Cardiac fibroblast (primary cell): ENCODE results near the gene ZNF813.
A peak's percentile ranks its signal among the peaks of the same experiment; 100 is the strongest.
"Not testable (repeated sequence)": the region's sequence is repeated elsewhere in the genome, so short reads cannot be mapped to it uniquely, and the experiment has no call there.

Source experiments
- DNase-seq, 2 donors: peaks; one replicate each; pipeline versions ENCODE4 v3.0.0 to v3.0.0-alpha.2; 2010; ENCODE audit warnings: low read depth in 2 of 2
- H3K4me3 ChIP-seq, 2 donors: replicated peaks in 1 of 2; 1 replicate in 1 of 2; 2 replicates in 1 of 2; pipeline ENCODE4 v1.5.1; 2011; ENCODE audit warnings: low read depth in 2 of 2, low read length in 2 of 2, mild to moderate bottlenecking in 2 of 2, moderate library complexity in 1 of 2
- TF ChIP-seq, protein P1 (sequence below): IDR thresholded peaks from one replicate; pipeline ENCODE4 v1.5.1; 2011; ENCODE audit warnings: low read depth, mild to moderate bottlenecking, low read length, inconsistent platforms

The ZNF813 gene

DNA sequence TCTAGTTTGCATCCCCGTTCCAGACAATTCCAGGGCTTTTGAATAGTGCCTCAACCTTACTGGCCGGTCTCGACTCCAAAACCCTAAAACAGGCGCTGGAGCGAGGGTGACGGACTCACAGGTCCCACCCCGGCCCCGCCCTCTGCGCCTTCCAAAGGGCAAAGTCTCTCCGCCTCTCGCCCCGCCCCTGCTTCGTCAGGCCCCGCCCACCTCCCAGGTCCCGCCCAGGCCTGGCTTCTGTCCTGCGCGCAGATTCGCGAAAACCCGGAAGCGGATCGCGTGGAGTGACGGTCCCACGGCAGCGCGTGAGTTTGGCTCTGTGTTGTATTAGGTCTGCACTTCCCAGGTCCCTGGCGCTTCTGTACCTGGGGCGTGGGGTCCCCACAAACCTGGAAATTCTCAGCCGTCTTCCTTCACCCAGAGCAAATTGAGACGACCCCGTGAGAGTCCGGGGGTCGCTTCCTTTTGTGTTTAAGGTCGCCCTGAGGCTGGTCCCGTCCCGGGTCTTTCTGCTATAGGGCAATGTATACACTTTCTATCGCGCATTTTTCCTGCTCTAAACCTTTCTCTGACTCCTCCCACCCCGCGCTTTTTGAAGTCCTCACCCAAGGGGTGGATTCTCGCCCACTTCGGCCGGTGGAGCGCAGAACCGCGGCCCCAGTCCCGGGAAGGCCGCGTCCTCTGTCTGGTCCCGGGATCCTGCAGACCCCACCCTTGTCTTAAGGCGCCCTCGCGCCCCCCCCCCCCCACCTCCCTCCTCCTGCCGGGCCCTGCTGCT is at the start of gene ZNF813:
Gene ZNF813 (plus strand): TSS at position 249 of the 778 bp plus-strand sequence. CDS start 16,090 bp downstream, outside the sequence.
- TF ChIP-seq, protein P1, sequence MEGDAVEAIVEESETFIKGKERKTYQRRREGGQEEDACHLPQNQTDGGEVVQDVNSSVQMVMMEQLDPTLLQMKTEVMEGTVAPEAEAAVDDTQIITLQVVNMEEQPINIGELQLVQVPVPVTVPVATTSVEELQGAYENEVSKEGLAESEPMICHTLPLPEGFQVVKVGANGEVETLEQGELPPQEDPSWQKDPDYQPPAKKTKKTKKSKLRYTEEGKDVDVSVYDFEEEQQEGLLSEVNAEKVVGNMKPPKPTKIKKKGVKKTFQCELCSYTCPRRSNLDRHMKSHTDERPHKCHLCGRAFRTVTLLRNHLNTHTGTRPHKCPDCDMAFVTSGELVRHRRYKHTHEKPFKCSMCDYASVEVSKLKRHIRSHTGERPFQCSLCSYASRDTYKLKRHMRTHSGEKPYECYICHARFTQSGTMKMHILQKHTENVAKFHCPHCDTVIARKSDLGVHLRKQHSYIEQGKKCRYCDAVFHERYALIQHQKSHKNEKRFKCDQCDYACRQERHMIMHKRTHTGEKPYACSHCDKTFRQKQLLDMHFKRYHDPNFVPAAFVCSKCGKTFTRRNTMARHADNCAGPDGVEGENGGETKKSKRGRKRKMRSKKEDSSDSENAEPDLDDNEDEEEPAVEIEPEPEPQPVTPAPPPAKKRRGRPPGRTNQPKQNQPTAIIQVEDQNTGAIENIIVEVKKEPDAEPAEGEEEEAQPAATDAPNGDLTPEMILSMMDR, result no peak
- peak within 1 kb of the TSS; percentile 73 to 76 for H3K4me3 ChIP-seq
- DNase-seq, result peak; percentile 81 to 87

DNA sequence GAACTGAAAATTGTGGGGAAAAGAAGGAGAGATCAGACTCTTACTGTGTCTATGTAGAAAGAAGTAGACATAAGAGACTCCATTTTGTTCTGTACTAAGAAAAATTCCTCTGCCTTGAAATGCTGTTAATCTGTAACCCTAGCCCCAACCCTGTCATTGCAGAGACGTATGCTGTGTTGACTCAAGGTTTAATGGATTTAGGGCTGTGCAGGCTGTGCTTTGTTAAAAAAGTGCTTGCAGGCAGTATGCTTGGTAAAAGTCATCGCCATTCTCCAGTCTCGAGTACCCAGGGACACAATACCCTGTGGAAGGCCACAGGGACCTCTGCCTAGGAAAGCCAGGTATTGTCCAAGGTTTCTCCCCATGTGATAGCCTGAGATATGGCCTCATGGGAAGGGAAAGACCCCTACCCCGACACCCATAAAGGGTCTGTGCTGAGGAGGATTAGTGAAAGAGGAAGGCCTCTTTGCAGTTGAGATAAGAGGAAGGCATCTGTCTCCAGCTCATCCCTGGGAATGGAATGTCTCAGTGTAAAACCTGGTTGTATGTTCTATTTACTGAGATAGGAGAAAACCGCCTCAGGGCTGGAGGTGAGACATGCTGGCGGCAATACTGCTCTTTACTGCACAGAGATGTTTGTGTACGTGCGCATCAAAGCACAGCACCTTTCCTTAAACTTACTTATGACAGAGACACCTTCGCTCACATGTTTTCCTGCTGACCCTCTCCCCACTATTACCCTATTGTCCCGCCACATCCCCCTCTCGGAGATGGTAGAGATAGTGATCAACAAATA is 46.8 kb upstream of the ZNF813 start:
- not testable (repeated sequence) for DNase-seq, H3K4me3 ChIP-seq

DNA sequence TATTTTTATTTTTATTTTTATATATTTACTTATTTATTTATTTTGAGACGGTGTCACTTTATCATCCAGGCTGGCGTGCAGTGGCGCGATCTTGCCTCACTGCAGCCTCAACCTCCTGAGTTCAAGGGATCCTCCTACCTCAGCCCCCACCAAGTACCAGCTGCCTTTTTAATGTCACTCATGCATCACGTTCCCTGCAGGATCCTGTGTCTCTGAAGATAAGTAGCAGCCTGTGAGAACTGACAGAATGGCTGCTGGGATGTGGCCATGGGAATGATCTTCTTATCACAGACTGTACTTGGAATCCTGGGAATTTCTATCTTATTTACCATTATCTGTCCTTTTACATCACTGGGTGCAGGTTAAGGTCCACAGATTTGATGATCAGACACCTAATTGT is 45.0 kb upstream of the ZNF813 start:
- H3K4me3 ChIP-seq, result no peak overlapping the region
- DNase-seq, result no peak
- TF ChIP-seq, protein P1, result no peak

DNA sequence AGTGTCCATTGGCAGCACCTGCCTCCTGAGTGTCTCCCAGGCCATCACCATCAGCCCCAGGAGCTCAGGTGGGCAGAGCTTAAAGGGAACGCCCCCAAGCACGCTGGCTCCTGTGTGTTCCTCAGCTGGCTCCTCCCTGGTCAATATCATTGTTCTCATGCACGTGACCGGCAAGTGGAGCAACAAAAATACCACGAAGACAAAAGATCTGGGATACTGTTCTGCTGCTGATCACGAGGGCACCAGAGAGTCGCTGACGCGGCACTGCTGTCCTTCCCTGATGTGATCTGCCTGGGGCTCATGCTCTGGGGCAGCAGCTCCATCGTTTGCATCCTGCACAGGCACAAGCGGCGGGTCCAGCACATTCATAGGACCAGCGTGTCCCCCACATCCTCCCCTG is 44.5 kb upstream of the ZNF813 start:
- H3K4me3 ChIP-seq, DNase-seq: not testable (repeated sequence)

DNA sequence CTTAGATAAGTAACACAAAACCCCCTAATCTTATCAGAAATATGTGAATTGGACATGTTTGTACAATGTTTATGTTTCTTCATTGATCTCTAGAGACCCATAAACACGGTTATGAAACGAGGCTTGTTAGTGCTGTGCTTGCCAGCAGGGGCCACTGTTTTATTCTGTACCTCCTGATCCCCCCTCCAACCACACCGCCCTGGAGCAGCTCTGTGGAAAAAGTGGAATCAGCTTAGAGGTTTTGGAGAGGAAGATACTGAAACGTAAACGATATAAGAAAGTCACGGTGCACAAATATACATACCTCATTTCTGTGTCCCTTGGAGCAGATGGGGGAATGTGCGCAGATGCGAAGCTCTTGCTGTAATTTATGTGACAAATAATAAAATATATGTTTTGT is 43.9 kb upstream of the ZNF813 start:
- peak in 1 of 2 donors; percentile 28 for DNase-seq
- not testable (repeated sequence) for H3K4me3 ChIP-seq

DNA sequence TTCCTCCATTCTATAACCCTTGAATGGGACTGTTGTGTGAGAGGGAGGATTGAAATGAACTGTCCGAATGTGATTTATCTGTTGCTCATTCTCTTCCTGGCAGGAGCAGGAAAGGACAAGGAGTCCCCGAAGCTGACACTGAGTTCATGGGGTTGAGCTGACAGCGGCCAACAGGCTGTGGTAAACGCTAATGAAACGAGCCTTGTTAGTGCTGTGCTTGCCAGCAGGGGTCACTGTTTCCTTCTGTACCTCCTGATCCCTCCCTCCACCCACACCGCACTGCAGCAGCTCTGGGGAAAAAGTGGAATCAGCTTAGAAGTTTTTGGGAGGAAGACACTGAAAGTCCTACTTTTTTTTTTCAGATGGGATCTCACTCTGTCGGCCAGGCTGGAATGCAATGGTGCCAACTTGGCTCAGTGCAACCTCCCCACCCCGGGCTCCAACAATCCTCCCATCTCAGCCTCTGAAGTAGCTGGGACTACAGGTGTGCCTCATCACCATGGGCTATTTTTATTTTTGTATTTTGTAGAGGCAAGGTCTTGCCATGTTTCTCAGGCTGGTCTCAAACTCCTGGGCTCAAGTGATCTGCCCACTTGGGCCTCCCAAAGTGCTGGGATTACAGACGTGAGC is 42.5 kb upstream of the ZNF813 start:
- DNase-seq, result peak; percentile 77 to 80
- H3K4me3 ChIP-seq, result no peak overlapping the region
- TF ChIP-seq, protein P1, result peak; percentile 85

DNA sequence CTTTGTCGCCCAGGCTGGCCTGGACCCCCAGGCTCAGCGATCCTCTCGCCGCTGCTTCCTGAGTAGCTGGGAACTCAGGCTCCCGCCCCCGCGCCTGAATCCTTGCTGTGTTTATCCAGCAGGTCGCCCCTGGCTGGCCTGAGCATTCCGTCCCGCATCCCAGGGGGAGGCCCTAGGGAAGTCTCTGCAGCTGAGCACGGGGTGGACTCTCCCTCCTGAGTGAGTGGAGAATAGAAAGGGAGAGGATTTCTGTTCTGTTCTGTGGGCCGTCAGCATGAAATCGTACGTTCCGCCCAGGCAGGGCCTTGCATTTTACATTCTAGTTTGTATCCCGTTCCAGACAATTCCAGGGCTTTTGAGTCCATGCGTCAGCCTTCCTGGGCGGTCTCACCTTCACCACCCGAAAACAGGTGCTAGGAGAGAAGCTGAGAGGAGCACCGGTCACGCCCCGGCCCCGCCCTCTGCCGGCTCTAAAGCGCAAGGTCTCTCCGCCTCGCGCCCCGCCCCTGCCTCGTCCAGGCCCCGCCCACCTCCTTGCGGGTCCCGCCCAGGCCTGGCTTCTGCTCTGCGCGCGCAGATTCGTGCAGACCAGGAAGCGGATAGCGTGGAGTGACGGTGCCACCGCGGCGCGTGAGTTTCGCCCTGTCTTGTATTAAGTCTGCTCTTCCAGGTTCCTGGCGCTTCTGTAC is 36.0 kb upstream of the ZNF813 start, which contains the start of gene ZNF761:
Gene ZNF761 (plus strand): TSS at position 586 of the 689 bp plus-strand sequence. CDS start 15,285 bp downstream, outside the sequence.
- TF ChIP-seq, protein P1, result peak; percentile 55
- H3K4me3 ChIP-seq, result peak within 1 kb of the TSS; percentile 80 to 88
- peak; percentile 90 to 91 for DNase-seq
